A549 (cell line): Measurements from ENCODE around the gene TNRC6B.

ENCODE experiments used
- CTCF ChIP-seq: fragments of >200 bp; sonication (Bioruptor Twin); formaldehyde crosslinking; IDR thresholded peaks from 3 replicates; pipeline ENCODE4 v1.5.1; 2016
- EP300 ChIP-seq, 2 experiments: fragments of >200 bp; sonication (Bioruptor Twin); formaldehyde crosslinking; IDR thresholded peaks; 2 replicates in 1 of 2; 3 replicates in 1 of 2; pipeline ENCODE4 v1.6.1; 2016 to 2017
- HMGXB4 ChIP-seq: fragments of 250-450 bp; sonication (Bioruptor Pico); IDR thresholded peaks from 2 replicates; pipeline ENCODE4 v1.5.0; 2021; ENCODE audit warnings: mild to moderate bottlenecking, moderate library complexity, borderline replicate concordance
- HOXB5 ChIP-seq: fragments of 250-450 bp; sonication (Bioruptor Pico); IDR thresholded peaks from 2 replicates; pipeline ENCODE4 v1.5.0; 2020; ENCODE audit warnings: mild to moderate bottlenecking, moderate library complexity
- MAX ChIP-seq: IDR thresholded peaks from 2 replicates; pipeline ENCODE4 v1.6.1; 2012
- MAZ ChIP-seq: fragments of 150-350 bp; IDR thresholded peaks from 2 replicates; pipeline ENCODE4 v1.6.1; 2014; ENCODE audit warnings: antibody characterized with exemption, low read depth, low read length, borderline replicate concordance
- PBX3 ChIP-seq: IDR thresholded peaks from 2 replicates; pipeline ENCODE4 v1.6.1; 2012
- POLR2A ChIP-seq: IDR thresholded peaks from 2 replicates; pipeline ENCODE4 v1.6.1; 2012; ENCODE audit warnings: mild to moderate bottlenecking, low read length
- RAD21 ChIP-seq, 2 experiments: fragments of >200 bp in 1 of 2; sonication (Bioruptor Twin) in 1 of 2; formaldehyde crosslinking in 1 of 2; IDR thresholded peaks in 1 of 2; conservative IDR thresholded peaks in 1 of 2; 2 replicates in 1 of 2; 3 replicates in 1 of 2; pipeline ENCODE4 v1.6.1; 2012 to 2018; ENCODE audit warnings: inconsistent platforms in 1 of 2
- REST ChIP-seq: fragments of 200-600 bp; sonication (generic); IDR thresholded peaks from 2 replicates; pipeline ENCODE4 v1.6.1; 2016; ENCODE audit warnings: antibody characterized with exemption, mild to moderate bottlenecking, moderate library complexity
- TP53 ChIP-seq: fragments of 250-450 bp; sonication (Bioruptor Pico); IDR thresholded peaks from 2 replicates; pipeline ENCODE4 v1.5.0; 2021; ENCODE audit warnings: mild to moderate bottlenecking, moderate library complexity
- ZFP36 ChIP-seq: fragments of 450-650 bp; IDR thresholded peaks from 2 replicates; pipeline ENCODE4 v1.6.1; 2014; ENCODE audit warnings: borderline replicate concordance; ENCODE audit not compliant: partially characterized antibody

GRCh38 chr22:40368836-40369235 is 191.1 kb downstream of the TNRC6B start:
- TF ChIP-seq EP300 (IDR thresholded peaks at IDR 0.05): no peak
- no peak for TF ChIP-seq CTCF
- TF ChIP-seq TP53 (CRISPR knock-in tag): no peak
- TF ChIP-seq MAZ: no peak
- no peak for TF ChIP-seq HMGXB4 (CRISPR knock-in tag)
- no peak for TF ChIP-seq MAX
- TF ChIP-seq PBX3: no peak
- TF ChIP-seq ZFP36: no peak
- TF ChIP-seq RAD21 (conservative IDR thresholded peaks at IDR 0.05 in 1 of 2, IDR thresholded peaks at IDR 0.05 in 1 of 2): no peak
- TF ChIP-seq HOXB5 (CRISPR knock-in tag): no peak
- no peak for TF ChIP-seq POLR2A
- TF ChIP-seq REST: no peak
